Activated CD8-positive, alpha-beta T cell treated with anti-CD3 and anti-CD28 coated beads for 36 hours (primary cell): ENCODE measurements around the gene RNASEH2B. TPM values are rescaled to one million over a fixed set of nuclear protein-coding genes. Genes with fewer than 3 reads are reported as not detected.

Source experiments
- ATAC-seq: fragments of 200-7000 bp; cut with Tn5 transposase; one replicate; pipeline ENCODE4 v1.10.0; 2021; ENCODE audit warnings: mild to moderate bottlenecking, moderate library complexity
- CTCF ChIA-PET: fragments of 350-600 bp; sonication (Branson Sonifier 250); formaldehyde crosslinking; loops from one replicate; lab custom pipeline; 2021; ENCODE audit warnings: antibody characterized with exemption; lab: Charles Lee
- POLR2A ChIA-PET: fragments of 350-600 bp; sonication (Branson Sonifier 250); formaldehyde crosslinking; loops from one replicate; lab custom pipeline; 2021; ENCODE audit warnings: antibody characterized with exemption; lab: Charles Lee
- DNase-seq: peaks from one replicate; pipeline ENCODE4 v3.0.0-alpha.2; 2020
- H3K27ac Mint-ChIP-seq: one replicate; pipeline ENCODE4 v1.8.0; 2021; ENCODE audit warnings: mild to moderate bottlenecking, mixed read lengths
- H3K27me3 Mint-ChIP-seq: one replicate; pipeline ENCODE4 v1.8.0; 2021; ENCODE audit warnings: mixed read lengths
- H3K36me3 Mint-ChIP-seq: one replicate; pipeline ENCODE4 v1.8.0; 2021; ENCODE audit warnings: low read depth, mixed read lengths
- H3K4me1 Mint-ChIP-seq: one replicate; pipeline ENCODE4 v1.8.0; 2021; ENCODE audit warnings: low read depth, mixed read lengths
- H3K4me3 Mint-ChIP-seq: one replicate; pipeline ENCODE4 v1.8.0; 2021; ENCODE audit warnings: mild to moderate bottlenecking, moderate library complexity, mixed read lengths
- H3K9me3 Mint-ChIP-seq: one replicate; pipeline ENCODE4 v1.8.0; 2021; ENCODE audit warnings: mixed read lengths
- intact Hi-C: fragments of 100-400 bp; cut with micrococcal nuclease; formaldehyde crosslinking; loops from one replicate; pipeline ENCODE4 v1.10.0; 2022
- total RNA-seq, 2 experiments: library from RNA; stranded (reverse); gene quantifications; one replicate each; pipeline ENCODE4 v1.2.3, GENCODE V29; 2021
- TF ChIP-seq, protein P1 (sequence below): fragments of 200-600 bp; IDR thresholded peaks from one replicate; pipeline ENCODE4 v1.8.0; 2022; ENCODE audit warnings: antibody characterized with exemption, mild to moderate bottlenecking

The RNASEH2B gene
- total RNA-seq, 2 experiments from 2014 or later: 63.5 to 69.4 TPM

DNA sequence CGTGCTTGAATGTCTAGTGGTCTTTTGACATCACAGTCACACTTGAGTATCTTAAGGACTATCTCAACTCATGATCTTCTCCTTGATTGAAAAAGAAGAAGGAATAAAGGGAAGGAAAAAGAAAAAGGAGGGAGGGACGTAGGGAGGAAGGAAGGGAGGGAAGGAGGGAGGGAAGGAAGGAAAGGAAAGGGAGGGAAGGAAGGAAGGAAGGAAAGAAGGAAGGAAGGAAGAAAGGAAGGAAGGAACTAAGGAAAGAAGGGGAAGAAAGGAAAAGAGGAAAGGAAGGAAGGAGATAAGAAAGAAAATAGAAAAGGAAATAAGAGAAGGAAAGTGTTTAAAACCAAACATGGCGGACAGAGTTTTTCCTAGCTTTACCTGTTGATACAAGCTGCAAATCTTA is 64.7 kb downstream of the RNASEH2B start:
- TF ChIP-seq, protein P1, sequence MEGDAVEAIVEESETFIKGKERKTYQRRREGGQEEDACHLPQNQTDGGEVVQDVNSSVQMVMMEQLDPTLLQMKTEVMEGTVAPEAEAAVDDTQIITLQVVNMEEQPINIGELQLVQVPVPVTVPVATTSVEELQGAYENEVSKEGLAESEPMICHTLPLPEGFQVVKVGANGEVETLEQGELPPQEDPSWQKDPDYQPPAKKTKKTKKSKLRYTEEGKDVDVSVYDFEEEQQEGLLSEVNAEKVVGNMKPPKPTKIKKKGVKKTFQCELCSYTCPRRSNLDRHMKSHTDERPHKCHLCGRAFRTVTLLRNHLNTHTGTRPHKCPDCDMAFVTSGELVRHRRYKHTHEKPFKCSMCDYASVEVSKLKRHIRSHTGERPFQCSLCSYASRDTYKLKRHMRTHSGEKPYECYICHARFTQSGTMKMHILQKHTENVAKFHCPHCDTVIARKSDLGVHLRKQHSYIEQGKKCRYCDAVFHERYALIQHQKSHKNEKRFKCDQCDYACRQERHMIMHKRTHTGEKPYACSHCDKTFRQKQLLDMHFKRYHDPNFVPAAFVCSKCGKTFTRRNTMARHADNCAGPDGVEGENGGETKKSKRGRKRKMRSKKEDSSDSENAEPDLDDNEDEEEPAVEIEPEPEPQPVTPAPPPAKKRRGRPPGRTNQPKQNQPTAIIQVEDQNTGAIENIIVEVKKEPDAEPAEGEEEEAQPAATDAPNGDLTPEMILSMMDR: no peak
- Mint-ChIP-seq H3K27me3 (no peaks in the 10 kb centered on the region), H3K4me3 (no peak overlapping the region), H3K36me3 (peaks cover 51% of the 10 kb centered on the region), H3K4me1 (no peaks in the 10 kb centered on the region), H3K9me3 (no peaks in the 10 kb centered on the region), H3K27ac (no peak overlapping the region)
- ATAC-seq (no peak), DNase-seq (no peak)
- ChIA-PET CTCF (no interaction called here), POLR2A (no interaction called here)
- intact Hi-C loops: no loop called here

DNA sequence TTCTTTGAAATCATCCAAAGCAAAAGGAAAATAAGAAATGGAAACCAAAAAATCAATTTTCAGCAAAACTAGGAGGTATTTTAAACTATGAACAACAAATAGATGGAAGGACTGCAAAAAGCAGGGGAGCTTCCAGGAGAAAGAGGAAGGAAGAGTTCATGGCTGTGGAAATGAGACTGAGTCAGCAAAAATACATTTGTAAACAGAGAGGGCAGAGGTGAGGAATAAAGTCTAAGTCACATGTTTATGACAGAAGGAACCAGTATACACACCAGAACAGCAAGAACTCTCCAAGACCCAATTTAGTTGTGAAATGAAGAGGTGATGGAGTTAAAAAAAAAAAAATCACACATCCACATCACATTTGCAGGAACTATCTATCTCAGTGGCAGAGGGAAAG is 69.6 kb downstream of the RNASEH2B start:
- ATAC-seq (no peak), DNase-seq (no peak)
- Mint-ChIP-seq H3K4me1 (no peaks in the 10 kb centered on the region), H3K27ac (no peak overlapping the region), H3K4me3 (no peak overlapping the region), H3K27me3 (no peaks in the 10 kb centered on the region), H3K36me3 (peaks cover 31% of the 10 kb centered on the region), H3K9me3 (peaks cover 2% of the 10 kb centered on the region)
- intact Hi-C loops: no loop called here
- ChIA-PET POLR2A (no interaction called here), CTCF (interaction anchor here (1.6 kb wide), 1 partner anchor 11 kb away, joined by 3 read pairs; no protein-coding TSS in a partner anchor)
- TF ChIP-seq, protein P1: no peak

DNA sequence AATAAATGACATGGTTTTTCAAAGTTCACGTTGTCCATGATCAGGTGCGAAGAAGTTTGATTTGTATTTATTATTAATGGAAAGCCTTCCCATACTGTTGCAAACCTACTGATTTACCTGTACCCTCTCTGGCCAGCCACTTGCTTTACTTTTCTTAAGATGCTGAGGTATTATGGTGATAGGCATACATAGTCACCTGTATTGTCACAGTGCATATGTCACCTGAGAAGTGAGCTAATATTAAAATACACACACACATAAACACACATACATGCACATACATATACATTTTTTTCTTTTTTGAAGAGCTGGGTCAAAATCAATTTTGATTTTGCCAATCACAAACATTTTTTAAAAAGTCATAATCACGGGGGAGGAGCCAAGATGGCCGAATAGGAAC is 72.1 kb downstream of the RNASEH2B start:
- intact Hi-C loops: no loop called here
- no peak overlapping the region for H3K4me3 Mint-ChIP-seq
- POLR2A ChIA-PET: no interaction called here

DNA sequence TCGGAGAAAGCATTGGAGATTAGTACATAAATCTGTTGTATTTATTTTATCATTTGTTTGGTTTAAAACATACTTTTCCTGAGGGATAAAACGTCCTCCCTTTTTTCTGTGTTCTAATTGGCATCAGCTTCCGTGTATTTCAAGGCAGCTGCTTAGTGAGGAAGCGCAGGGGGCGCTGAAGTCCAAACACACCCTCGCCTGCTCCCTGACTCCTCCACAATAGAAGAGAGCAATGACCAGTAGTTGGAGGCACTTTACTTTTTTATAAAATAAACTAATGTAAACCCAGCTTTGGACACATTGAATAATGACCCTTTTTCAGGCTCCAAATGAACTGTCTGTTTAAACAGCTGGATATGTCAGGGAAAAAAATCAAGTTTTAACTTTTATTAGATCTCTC is 79.9 kb downstream of the RNASEH2B start:
- intact Hi-C loops: no loop called here
- H3K27me3 Mint-ChIP-seq: no peaks in the 10 kb centered on the region
- DNase-seq (no peak), ATAC-seq (no peak)
- no peaks in the 10 kb centered on the region for H3K9me3 Mint-ChIP-seq
- POLR2A ChIA-PET: no interaction called here
- no peak overlapping the region for H3K27ac Mint-ChIP-seq
- TF ChIP-seq, protein P1: no peak
- H3K4me3 Mint-ChIP-seq: no peak overlapping the region
- peaks cover 19% of the 10 kb centered on the region for H3K4me1 Mint-ChIP-seq
- CTCF ChIA-PET: interaction anchor here (1.6 kb wide), 1 partner anchor 10 kb away, joined by 3 read pairs; no protein-coding TSS in a partner anchor
- H3K36me3 Mint-ChIP-seq: no peaks in the 10 kb centered on the region

More for the DNA sequence above, 72.1 kb downstream of the RNASEH2B start:
- ATAC-seq: no peak
- no peak for DNase-seq
- peaks cover 13% of the 10 kb centered on the region for H3K36me3 Mint-ChIP-seq
- H3K4me1 Mint-ChIP-seq: no peaks in the 10 kb centered on the region
- TF ChIP-seq, protein P1: no peak
- no peaks in the 10 kb centered on the region for H3K27me3 Mint-ChIP-seq
- no peak overlapping the region for H3K27ac Mint-ChIP-seq
- CTCF ChIA-PET: interaction anchor here (1.5 kb wide), 1 partner anchor 13 kb away, joined by 3 read pairs; no protein-coding TSS in a partner anchor
- peaks cover 2% of the 10 kb centered on the region for H3K9me3 Mint-ChIP-seq

DNA sequence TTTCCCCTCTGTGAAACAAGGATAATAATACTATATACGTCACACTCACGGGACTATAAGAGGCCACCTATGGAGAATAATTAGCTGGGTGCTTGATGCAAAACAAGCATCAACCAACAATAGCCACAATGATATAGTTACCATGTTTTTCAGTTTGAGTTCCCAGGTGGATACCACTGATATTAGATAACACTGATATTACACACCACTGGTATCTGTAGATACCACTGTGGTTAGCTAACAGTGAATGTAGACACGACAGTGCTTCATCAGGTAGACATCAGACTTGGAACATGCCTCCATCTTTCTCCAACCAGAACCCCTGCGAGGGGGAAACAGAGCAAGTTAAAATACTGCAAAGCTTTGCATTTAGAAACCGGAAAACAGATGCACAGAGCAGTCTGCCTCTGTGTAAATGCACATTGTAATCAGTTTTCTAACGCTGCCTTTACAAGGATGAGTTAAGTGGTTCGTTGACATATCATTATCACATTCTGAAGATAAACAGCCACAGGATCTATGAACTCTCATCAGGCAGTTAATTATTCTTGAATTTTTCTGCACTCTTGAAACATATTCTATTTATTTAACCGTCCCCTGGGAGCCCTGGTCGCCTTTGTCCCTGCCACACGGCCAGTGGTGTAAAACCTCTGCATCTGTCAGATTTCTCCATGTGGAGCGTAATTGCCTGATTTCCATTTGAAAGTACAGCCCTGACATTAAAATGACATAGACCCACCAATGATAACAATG is 80.7 kb downstream of the RNASEH2B start:
- TF ChIP-seq, protein P1: no peak
- Mint-ChIP-seq H3K27me3 (no peaks in the 10 kb centered on the region), H3K27ac (no peak overlapping the region), H3K36me3 (no peaks in the 10 kb centered on the region), H3K9me3 (no peaks in the 10 kb centered on the region), H3K4me1 (peaks cover 19% of the 10 kb centered on the region), H3K4me3 (no peak overlapping the region)
- ChIA-PET POLR2A (no interaction called here), CTCF (interaction anchor here (1.6 kb wide), 1 partner anchor 11 kb away, joined by 3 read pairs; no protein-coding TSS in a partner anchor)
- intact Hi-C loops: no loop called here
- DNase-seq: no peak
- ATAC-seq: no peak
